ENCODE data around the gene BAZ1B.

DNA sequence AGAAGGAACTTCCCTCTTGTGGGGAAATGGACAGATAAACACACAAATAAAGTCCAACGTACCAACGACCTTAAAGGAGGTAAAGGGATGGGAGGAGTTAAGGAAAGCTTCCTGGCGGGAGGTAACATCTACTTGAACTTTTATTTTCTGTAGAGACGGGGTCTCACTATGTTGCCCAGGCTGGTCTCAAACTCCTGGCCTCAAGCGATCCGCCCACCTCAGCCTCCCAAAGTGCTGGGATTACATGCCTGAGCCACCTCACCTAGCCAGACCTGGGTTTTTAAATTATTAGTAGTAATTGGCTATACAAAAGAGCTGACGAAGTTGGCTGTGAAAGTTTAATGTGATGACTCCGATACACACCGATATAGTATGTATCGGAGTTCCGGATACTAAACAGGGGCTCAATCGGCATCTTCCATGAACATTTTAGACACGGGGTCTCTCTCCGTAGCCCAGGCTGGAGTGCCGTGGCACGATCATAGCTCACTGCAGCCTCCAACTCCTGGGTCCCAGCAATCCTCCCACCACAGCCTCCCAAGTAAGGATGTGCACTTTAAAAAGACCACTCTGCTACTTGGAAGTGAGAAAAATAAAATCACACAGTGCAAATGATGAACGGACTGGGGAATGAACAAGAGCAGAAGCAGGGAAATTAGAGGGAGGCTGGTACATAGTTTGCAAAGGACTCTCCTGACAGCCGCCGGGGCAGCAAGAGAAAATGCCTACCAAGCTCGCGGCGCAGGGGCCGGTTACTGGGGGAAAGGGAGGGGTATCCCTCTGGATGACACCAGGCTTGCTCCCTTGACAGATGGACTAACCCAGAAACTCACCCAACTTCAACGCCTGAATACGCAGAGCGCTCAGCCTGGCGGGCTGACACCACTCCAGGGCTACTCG, 34.4 kb upstream of the BAZ1B start:
- TF ChIP-seq, protein P1, sequence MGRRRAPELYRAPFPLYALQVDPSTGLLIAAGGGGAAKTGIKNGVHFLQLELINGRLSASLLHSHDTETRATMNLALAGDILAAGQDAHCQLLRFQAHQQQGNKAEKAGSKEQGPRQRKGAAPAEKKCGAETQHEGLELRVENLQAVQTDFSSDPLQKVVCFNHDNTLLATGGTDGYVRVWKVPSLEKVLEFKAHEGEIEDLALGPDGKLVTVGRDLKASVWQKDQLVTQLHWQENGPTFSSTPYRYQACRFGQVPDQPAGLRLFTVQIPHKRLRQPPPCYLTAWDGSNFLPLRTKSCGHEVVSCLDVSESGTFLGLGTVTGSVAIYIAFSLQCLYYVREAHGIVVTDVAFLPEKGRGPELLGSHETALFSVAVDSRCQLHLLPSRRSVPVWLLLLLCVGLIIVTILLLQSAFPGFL (CRISPR knock-in tag; IDR thresholded peaks at IDR 0.05) = no peak
- TF ChIP-seq COPS2 (conservative IDR thresholded peaks at IDR 0.05) (no peak), EP300 (IDR thresholded peaks at IDR 0.05; ENCODE audit: low read length) (no peak), HNRNPUL1 (IDR thresholded peaks at IDR 0.05; ENCODE audit: low read length) (no peak)
- TF ChIP-seq, protein P2, sequence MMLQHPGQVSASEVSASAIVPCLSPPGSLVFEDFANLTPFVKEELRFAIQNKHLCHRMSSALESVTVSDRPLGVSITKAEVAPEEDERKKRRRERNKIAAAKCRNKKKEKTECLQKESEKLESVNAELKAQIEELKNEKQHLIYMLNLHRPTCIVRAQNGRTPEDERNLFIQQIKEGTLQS (IDR thresholded peaks at IDR 0.05) = no peak
- TF ChIP-seq, protein P2 (CRISPR knock-in tag; conservative IDR thresholded peaks at IDR 0.05) = no peak
- TF ChIP-seq, protein P3, sequence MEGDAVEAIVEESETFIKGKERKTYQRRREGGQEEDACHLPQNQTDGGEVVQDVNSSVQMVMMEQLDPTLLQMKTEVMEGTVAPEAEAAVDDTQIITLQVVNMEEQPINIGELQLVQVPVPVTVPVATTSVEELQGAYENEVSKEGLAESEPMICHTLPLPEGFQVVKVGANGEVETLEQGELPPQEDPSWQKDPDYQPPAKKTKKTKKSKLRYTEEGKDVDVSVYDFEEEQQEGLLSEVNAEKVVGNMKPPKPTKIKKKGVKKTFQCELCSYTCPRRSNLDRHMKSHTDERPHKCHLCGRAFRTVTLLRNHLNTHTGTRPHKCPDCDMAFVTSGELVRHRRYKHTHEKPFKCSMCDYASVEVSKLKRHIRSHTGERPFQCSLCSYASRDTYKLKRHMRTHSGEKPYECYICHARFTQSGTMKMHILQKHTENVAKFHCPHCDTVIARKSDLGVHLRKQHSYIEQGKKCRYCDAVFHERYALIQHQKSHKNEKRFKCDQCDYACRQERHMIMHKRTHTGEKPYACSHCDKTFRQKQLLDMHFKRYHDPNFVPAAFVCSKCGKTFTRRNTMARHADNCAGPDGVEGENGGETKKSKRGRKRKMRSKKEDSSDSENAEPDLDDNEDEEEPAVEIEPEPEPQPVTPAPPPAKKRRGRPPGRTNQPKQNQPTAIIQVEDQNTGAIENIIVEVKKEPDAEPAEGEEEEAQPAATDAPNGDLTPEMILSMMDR (IDR thresholded peaks at IDR 0.05 in 2 of 3, conservative IDR thresholded peaks at IDR 0.05 in 1 of 3; ENCODE audit: insufficient read depth in 2 of 3, low read depth in 1 of 3, low read length in 3 of 3) = no peak
